Mesodermal cell (in vitro differentiated cells): Measurements from ENCODE around the gene TBATA.

Source experiments
- H3K27ac ChIP-seq: 2 replicates; pipeline ENCODE4 v1.7.0; 2013; ENCODE audit warnings: mild to moderate bottlenecking, low read depth, low read length, moderate library complexity; ENCODE audit not compliant: severe bottlenecking
- H3K36me3 ChIP-seq: 2 replicates; pipeline ENCODE4 v1.7.1; 2013; ENCODE audit warnings: mild to moderate bottlenecking, low read length, moderate library complexity; ENCODE audit not compliant: control insufficient read depth, insufficient read depth
- H3K4me1 ChIP-seq: one replicate; pipeline ENCODE4 v1.7.1; 2013; ENCODE audit warnings: mild to moderate bottlenecking, low read length; ENCODE audit not compliant: insufficient read depth, control insufficient read depth, poor library complexity, severe bottlenecking
- H3K4me3 ChIP-seq: 2 replicates; pipeline ENCODE4 v1.7.0; 2013; ENCODE audit warnings: low read length, control low read depth, mild to moderate bottlenecking; ENCODE audit not compliant: insufficient read depth, poor library complexity, severe bottlenecking; ENCODE audit errors: extremely low read depth
- H3K9me3 ChIP-seq: 2 replicates; pipeline ENCODE4 v1.7.1; 2013; ENCODE audit warnings: mild to moderate bottlenecking, low read length, moderate library complexity; ENCODE audit not compliant: control insufficient read depth
- WGBS, 2 experiments: methylation state at CpG; one replicate each; pipeline ENCODE4 v1.1.5; 2013; ENCODE audit warnings: missing lambda C conversion rate in 2 of 2; ENCODE audit not compliant: insufficient coverage in 2 of 2; 5-methylcytosine and 5-hydroxymethylcytosine counted together

The TBATA gene

GRCh38 chr10:70807556-70807955, 22.4 kb upstream of the TBATA start:
- Histone ChIP-seq H3K27ac (no peak overlapping the region), H3K9me3 (no peaks in the 10 kb centered on the region), H3K36me3 (no peaks in the 10 kb centered on the region), H3K4me1 (peaks cover 7% of the 10 kb centered on the region), H3K4me3 (no peak overlapping the region)
- WGBS, 2 experiments: 100% methylated on average over 1 of the region's 3 CpGs

DNA sequence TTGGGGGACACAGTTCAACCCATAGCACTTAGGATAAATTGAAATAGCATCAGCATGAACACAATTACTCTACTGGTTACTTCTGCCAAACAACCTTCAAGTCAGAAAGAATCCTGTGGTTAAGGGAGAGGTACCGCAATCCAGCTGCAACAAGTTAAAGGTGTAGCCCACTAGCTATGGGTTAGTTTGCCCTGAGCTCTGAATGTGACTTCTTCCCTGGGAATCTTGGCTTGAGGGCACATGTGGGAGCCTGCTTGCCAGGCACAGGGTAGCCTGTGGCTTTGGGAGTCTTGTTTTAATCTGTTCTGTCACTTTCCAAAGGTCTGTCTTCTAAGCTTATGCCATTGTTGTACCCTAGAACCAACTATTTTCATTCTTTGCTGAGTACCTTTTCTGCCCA, 21.7 kb upstream of the TBATA start:
- WGBS, 2 experiments: 86% methylated on average over 1 of the region's 1 CpG; no CpG with 5 or more reads in 1 of the 2 experiments
- Histone ChIP-seq H3K9me3 (no peaks in the 10 kb centered on the region), H3K36me3 (no peaks in the 10 kb centered on the region), H3K27ac (no peak overlapping the region), H3K4me1 (peaks cover 7% of the 10 kb centered on the region), H3K4me3 (no peak overlapping the region)

- H3K9me3 ChIP-seq: no peaks in the 10 kb centered on the region
- 93 to 96% methylated on average over 3 of the region's 3 CpGs for WGBS, 2 experiments
- no peak overlapping the region for H3K27ac ChIP-seq
Measured at GRCh38 chr10:70805619-70806215, 20.5 kb upstream of the TBATA start.

DNA sequence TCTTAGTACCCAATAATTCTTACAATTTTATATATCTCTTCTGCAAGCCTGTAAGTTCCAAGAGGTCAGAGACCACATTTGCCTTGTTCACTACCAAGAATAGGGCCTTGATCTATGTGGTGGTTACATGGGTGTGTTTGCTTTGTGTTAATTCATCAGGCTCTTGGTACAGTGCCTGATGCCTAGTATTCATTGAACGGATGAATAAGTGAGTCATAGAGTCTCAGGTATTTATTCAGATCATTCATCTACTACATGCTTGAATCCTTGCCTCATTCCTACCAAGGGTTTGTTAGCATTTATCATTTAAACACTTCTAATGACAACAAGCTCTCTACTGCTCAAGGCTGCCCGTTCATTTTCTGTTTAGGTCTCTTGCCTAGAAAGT, 19.2 kb upstream of the TBATA start:
- peaks cover 3% of the 10 kb centered on the region for H3K4me1 ChIP-seq
- H3K9me3 ChIP-seq: no peaks in the 10 kb centered on the region
- no peak overlapping the region for H3K27ac ChIP-seq
- H3K36me3 ChIP-seq: no peaks in the 10 kb centered on the region
- no peak overlapping the region for H3K4me3 ChIP-seq
- no CpG with 5 or more reads among the region's 2 CpGs for WGBS, 2 experiments

More at GRCh38 chr10:70805619-70806215, 20.5 kb upstream of the TBATA start:
- H3K4me1 ChIP-seq: peaks cover 7% of the 10 kb centered on the region
- H3K36me3 ChIP-seq: no peaks in the 10 kb centered on the region
- H3K4me3 ChIP-seq: no peak overlapping the region

- Histone ChIP-seq H3K27ac (no peak overlapping the region), H3K36me3 (no peaks in the 10 kb centered on the region), H3K4me1 (peaks cover 1% of the 10 kb centered on the region), H3K4me3 (no peak overlapping the region), H3K9me3 (no peaks in the 10 kb centered on the region)
- 90% methylated on average over 2 of the region's 2 CpGs; no CpG with 5 or more reads in 1 of the 2 experiments for WGBS, 2 experiments
Measured at GRCh38 chr10:70803775-70804420, 18.7 kb upstream of the TBATA start.

DNA sequence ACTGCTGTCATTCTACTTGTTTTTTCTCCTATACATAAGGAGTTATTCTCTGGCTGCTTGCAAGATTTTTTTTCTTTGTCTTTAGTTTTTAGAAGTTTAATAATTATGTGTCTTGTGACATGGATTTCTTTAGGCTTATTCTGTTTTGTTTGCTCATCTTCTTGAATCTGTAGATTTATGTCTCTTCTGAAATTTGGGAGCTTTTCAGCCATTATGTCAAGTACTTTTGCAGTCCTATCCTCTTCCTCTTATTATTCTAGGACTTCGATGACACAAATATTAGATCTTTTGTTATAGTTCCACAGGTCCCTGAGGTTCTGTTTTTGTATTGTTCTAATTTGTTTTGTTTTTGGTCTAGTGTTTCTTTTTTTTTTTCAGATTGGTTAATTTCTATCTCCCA, 16.7 kb upstream of the TBATA start:
- H3K36me3 ChIP-seq: no peaks in the 10 kb centered on the region
- H3K9me3 ChIP-seq: no peaks in the 10 kb centered on the region
- no peak overlapping the region for H3K4me3 ChIP-seq
- no peaks in the 10 kb centered on the region for H3K4me1 ChIP-seq
- WGBS, 2 experiments: no CpG with 5 or more reads among the region's 1 CpG
- H3K27ac ChIP-seq: no peak overlapping the region

DNA sequence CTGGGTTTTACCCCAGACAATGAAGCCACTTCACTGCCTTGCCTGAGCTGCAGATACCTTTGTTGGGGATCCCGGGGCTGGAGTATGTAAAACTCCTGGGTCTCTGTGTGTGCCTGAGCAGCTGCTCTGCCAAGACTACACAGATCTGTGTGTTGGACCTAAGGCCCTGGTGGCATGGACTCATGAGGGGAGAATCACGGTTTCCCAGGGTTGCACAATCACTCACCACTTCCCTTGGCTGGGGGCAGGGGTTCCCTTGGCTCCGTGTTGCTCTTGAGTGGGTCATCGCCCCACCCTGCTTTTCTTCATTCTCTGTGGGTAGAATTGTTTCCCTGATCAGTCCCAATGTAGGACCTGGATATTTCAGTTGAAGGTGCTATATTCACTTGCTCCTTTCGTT, 13.9 kb upstream of the TBATA start:
- Histone ChIP-seq H3K36me3 (no peaks in the 10 kb centered on the region), H3K27ac (no peak overlapping the region), H3K4me1 (no peaks in the 10 kb centered on the region), H3K4me3 (no peak overlapping the region), H3K9me3 (no peaks in the 10 kb centered on the region)
- 83 to 100% methylated on average over 1 to 3 of the region's 5 CpGs for WGBS, 2 experiments

- Histone ChIP-seq H3K36me3 (no peaks in the 10 kb centered on the region), H3K27ac (no peak overlapping the region), H3K4me1 (no peaks in the 10 kb centered on the region), H3K9me3 (no peaks in the 10 kb centered on the region), H3K4me3 (no peak overlapping the region)
- WGBS, 2 experiments: 95 to 98% methylated on average over 6 to 7 of the region's 7 CpGs
Measured at GRCh38 chr10:70797840-70798239, 12.7 kb upstream of the TBATA start.

DNA sequence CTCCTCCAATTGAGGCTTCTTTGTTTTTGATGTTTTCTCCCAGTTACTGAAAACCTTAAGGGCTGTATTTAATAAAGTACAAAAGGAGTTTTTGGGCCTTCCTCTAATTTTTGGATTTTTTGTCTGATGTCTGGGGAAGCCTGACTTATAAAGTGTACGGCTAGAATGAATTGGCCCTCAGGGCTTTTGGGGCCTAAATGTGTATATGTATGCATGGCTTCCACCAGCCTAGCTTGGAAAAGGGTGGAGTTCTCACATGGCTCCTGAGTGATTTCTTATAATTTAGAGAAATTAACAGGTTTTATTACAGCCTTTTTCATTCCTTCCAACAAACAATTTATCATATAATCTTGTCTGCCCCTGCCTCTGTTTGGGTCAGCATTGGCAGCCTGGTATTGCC, 10.4 kb upstream of the TBATA start:
- Histone ChIP-seq H3K9me3 (no peaks in the 10 kb centered on the region), H3K4me1 (no peaks in the 10 kb centered on the region), H3K36me3 (no peaks in the 10 kb centered on the region), H3K4me3 (no peak overlapping the region), H3K27ac (no peak overlapping the region)
- WGBS, 2 experiments: 82% methylated on average over 1 of the region's 1 CpG; no CpG with 5 or more reads in 1 of the 2 experiments

GRCh38 chr10:70791386-70792039, 6.3 kb upstream of the TBATA start:
- no peak overlapping the region for H3K27ac ChIP-seq
- H3K36me3 ChIP-seq: no peaks in the 10 kb centered on the region
- H3K4me3 ChIP-seq: no peak overlapping the region
- peaks cover 6% of the 10 kb centered on the region for H3K4me1 ChIP-seq
- 100% methylated on average over 2 to 3 of the region's 5 CpGs for whole genome bisulfite sequencing, 2 experiments
- H3K9me3 ChIP-seq: no peaks in the 10 kb centered on the region
